HG03280 (cell line): ENCODE data around the gene VPS51.
"Not testable (repeated sequence)": the region's sequence is repeated elsewhere in the genome, so short reads cannot be mapped to it uniquely, and the experiment has no call there.

ENCODE experiments used
- ATAC-seq: cut with Tn5 transposase; IDR thresholded peaks from one replicate; pipeline ENCODE4 v1.9.1; 2021; ENCODE audit warnings: mild to moderate bottlenecking, moderate library complexity; ENCODE audit not compliant: unreplicated experiment

VPS51 gene

DNA sequence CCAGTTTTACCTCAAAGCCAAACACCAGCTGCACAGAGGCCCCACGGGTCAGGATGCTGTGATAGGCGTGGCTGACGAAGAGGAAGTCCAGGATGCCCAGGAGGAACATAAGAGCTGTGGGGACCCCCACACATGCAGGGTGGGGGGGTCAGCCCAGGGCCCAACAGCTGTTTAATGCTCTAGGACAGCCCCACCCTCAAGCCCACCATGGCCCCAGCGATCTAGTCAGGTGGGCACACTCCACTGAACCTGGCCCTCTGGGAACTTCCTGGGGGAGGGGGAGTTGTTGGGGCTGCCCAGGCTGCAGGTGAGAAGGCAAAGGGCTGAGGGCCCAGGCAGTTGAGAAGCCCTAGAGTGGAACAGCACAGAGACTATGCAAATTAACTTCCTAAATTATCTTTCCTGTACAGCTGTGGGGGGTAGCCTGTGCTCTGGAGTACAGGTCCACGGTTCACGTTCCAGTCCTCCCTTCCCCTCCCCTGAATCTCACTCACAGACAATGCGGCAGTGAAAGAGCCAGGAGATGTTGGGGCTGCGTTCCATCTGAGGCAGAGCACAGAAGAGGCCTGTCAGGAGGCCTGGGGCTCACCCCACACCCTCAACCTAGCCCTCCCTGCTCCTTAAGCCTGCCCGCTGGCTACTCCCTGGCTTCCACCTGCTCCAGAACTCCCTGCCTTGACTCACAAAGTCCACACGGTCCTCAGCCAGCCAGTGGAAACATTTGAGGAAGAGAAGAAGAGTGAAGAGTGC lies 36.4 kb downstream of the VPS51 start:
- no peak for ATAC-seq

- no peak for ATAC-seq
Measured at GRCh38 chr11:65132988-65133700, 37.1 kb downstream of the VPS51 start.

DNA sequence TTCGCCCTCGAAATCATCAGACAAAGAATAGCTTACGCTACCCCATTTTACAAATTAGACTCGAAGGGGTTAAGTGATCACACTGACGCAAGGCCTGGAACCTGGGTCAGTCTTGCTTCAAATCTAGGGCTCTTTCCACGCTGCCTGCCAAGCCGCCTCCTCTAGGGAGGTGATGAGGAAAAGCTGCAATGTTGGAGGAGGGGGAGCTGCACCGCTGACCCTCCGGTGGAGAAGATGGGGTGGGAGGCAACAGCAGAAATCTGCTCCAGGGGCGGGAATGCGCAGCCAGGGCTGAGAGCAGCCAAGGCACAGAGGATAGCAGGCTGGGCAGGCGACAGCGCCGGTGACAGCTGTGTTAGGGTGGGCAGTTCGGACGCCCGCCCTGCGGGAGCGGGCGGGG lies 37.7 kb downstream of the VPS51 start:
- ATAC-seq, result no peak

GRCh38 chr11:65134240-65134951 lies 38.4 kb downstream of the VPS51 start, which contains the start of gene SYVN1:
Gene SYVN1 (minus strand): TSS chr11:65134519. CDS start chr11:65133601, 918 bp downstream.
- ATAC-seq, result peak; percentile 63

- ATAC-seq, result peak; percentile 69
Measured at GRCh38 chr11:65134952-65135632, 39.1 kb downstream of the VPS51 start.

DNA sequence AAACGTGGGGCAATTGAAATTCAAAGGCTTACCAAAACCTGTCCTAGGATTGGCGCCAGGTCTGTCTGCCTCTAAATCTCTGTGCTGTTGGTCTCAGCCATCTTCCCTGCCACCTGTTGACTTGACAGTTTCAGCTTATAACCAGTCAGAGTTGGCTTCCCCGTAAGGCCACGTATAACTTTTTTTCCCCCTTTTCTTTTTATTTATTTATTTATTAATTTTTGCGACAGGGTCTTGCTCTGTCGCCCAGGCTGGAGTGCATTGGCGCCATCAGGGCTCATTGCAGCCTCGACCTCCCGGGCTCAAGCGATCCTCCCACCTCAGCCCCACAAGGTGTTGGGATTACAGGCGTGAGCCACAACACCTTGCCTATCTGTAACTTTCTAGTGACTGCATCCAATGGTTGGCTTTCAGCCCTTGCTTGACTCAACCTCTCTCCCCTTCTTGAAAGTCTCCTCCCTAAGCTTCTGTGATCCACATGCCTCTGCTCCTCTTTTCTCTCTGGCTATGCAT lies 39.7 kb downstream of the VPS51 start:
- no peak for ATAC-seq

GRCh38 chr11:65136515-65137096 lies 40.6 kb downstream of the VPS51 start:
- no peak for ATAC-seq

DNA sequence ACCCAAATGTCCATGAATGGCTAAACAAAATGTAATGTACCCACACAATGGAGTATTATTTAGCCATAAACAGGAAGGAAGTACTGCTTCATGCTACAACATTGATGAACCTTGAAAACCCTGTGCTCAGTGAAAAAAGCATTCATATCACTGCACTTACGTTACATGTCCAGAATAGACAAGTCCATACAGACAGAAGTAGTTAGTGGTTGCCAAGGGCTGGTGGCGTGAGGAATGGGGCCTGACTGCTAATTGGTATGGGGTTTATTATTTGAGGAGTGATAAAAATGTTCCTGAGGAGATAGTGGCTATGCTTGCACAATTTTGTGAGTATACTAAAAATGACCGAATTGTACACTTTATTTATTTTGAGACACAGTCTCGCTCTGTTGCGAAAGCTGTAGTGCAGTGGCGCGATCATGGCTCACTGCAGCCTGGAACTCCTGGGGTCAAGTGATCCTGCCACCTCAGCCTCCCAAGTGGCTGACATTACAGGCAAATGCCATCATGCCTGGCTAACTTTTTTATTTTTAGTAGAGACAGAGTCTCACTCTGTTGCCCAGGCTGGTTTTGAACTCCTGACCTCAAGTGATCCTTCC lies 46.0 kb downstream of the VPS51 start:
- no peak for ATAC-seq

- ATAC-seq, result no peak
Measured at GRCh38 chr11:65147352-65148075, 51.5 kb downstream of the VPS51 start.

- no peak for ATAC-seq
Measured at GRCh38 chr11:65148657-65149056, 52.6 kb downstream of the VPS51 start.

DNA sequence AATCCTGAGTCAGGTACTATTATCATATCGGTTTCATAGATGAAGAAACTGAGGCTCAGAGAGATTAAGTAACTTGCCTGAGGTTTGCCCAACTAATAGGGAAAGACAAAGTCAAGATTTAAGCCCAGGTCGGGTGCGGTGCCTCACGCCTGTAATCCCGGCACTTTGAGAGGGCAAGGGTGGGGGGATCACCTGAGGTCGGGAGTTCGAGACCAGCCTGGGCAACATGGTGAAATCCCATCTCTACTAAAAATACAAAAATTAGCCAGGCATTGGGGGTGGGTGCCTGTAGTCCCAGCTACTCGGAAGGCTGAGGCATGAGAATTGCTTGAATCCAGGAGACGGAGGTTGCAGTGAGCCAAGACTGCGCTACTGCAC lies 54.1 kb downstream of the VPS51 start:
- ATAC-seq, result not testable (repeated sequence)

- ATAC-seq, result no peak
Measured at GRCh38 chr11:65150509-65151299, 54.7 kb downstream of the VPS51 start.

GRCh38 chr11:65151331-65151899 lies 55.4 kb downstream of the VPS51 start:
- no peak for ATAC-seq

DNA sequence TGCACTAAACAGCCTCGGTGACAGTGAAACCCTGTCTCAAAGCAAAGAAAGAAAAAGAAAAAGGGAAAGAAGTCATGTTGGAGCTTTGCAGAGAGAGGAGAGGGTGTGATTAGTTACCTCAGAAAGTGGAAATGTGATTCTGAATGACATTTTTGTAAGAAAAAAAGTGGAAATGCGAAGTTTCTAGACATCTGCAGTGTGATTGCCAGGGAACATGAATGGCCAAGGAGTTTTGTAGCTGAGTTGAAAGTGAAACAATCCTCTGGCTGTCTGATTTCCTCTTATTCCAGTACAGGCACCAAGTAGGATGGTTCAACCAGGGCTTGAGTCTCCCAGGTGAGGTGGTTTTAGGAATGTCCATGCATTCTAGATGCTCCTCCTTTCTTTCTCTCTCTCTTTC lies 56.1 kb downstream of the VPS51 start:
- ATAC-seq, result no peak

DNA sequence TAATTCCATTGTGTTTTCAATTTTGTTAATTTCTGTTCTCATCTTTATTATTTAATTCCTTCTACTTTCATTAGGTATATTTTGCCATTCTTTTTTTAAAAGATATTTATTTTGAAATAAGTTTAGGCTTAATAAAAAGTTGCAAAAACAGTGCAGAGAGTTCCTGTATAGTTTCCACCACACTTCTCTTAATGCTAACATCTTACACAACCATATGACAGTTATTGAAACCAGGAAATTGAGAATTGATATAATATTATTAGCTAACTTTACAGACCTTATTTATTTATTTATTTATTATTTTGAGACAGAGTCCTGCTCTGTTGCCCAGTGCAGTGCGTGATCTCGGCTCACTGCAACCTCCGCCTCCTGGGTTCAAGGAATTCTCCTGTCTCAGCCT lies 60.2 kb downstream of the VPS51 start:
- no peak for ATAC-seq

DNA sequence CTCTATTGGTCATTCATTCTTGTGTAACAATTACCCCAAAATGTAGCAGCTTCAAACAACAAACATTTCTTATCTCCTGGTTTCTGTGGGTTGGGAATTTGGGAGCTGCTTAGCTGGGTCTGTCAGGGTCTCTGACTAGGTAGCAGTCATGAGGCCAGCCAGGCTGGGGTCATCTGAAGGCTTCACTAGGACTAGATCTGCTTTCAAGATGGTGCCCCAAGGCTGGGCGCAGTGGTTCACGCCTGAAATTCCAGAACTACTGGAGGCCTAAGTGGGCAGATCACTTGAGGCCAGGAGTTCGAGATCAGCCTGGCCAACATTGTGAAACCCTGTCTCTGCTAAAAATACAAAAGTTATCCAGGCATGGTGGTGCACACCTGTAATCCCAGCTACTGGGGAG lies 60.9 kb downstream of the VPS51 start:
- no peak for ATAC-seq

GRCh38 chr11:65157336-65157735 lies 61.3 kb downstream of the VPS51 start:
- no peak for ATAC-seq

- ATAC-seq, result peak; percentile 74
Measured at GRCh38 chr11:65159012-65159411, 63.0 kb downstream of the VPS51 start.
